GM19351 (cell line): Measurements from ENCODE around the gene C1orf52.
A peak's percentile ranks its signal among the peaks of the same experiment; 100 is the strongest.

Source experiments
- ATAC-seq: cut with Tn5 transposase; IDR thresholded peaks from one replicate; pipeline ENCODE4 v1.9.1; 2021; ENCODE audit warnings: mild to moderate bottlenecking, moderate library complexity; ENCODE audit not compliant: unreplicated experiment

Gene C1orf52

GRCh38 chr1:85259118-85259911, at the start of gene C1orf52:
Gene C1orf52 (minus strand): TSS chr1:85259662. CDS start chr1:85259633, 29 bp downstream.
- peak; percentile 94 for ATAC-seq

DNA sequence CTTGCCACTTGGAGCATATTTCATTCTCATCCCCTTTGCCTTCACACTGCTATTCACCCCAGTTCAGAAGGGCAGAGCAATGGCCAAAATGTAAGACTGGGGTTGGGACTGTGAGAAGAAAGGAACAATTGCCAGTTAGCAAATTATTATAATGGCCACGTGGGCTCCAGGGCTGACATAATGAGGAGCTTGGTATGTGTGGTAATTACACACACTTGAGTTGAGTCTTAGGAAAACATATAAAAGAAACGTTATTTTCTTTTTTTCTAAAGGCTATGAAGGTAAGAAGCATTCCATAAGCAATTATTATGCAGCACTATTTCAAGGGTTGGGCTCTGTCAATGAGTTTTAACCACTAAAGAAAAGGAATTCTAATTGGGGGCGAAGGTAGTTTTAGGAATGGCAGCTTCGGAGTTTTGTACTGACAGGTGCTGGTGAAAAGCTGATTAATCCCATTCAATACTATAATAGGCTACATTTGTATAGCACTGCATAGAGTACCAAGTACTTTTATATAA, 49.4 kb upstream of the C1orf52 start:
- no peak for ATAC-seq

- peak; percentile 94 for ATAC-seq
Measured at GRCh38 chr1:85307987-85308832, 48.7 kb upstream of the C1orf52 start.

GRCh38 chr1:85306236-85306635, 46.8 kb upstream of the C1orf52 start:
- ATAC-seq, result no peak

GRCh38 chr1:85303440-85304162, 44.1 kb upstream of the C1orf52 start:
- no peak for ATAC-seq

GRCh38 chr1:85300140-85300539, 40.7 kb upstream of the C1orf52 start:
- ATAC-seq, result no peak

GRCh38 chr1:85297855-85298629, 38.6 kb upstream of the C1orf52 start:
- peak; percentile 88 for ATAC-seq

DNA sequence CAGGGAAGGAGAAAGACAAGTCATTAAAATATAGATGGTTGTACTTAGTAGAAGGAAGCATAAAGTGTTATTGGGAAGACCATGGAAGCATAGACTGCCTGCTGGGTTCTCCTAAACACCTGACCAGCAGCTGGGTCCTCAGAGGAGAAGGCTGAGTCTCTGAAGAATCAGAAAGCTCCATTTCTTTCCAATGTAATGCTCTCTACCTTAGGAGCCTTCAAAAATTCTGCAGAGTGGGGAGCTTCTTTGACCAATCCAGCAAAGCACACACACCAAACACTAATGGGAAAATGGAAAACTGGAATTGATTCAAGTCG, 38.0 kb upstream of the C1orf52 start:
- ATAC-seq, result no peak

DNA sequence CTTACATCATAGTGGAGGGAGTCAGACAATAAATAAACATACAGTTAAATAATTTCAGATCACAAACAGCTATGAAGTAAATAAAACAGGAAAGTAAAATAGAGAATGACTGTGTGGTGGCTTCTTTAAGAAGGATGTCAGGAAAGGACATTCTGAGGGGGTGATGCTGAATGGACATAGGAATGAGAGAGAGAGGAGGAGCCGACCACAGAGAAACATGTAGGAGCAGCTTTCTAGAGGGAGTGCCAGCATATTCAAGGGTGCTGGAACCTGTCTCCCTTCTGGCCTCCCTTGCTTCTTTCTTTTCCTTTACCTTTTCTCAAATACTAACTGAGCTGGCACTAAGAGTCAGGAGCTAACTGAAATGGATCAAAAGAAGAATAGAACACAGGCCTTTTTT, 37.5 kb upstream of the C1orf52 start:
- no peak for ATAC-seq

DNA sequence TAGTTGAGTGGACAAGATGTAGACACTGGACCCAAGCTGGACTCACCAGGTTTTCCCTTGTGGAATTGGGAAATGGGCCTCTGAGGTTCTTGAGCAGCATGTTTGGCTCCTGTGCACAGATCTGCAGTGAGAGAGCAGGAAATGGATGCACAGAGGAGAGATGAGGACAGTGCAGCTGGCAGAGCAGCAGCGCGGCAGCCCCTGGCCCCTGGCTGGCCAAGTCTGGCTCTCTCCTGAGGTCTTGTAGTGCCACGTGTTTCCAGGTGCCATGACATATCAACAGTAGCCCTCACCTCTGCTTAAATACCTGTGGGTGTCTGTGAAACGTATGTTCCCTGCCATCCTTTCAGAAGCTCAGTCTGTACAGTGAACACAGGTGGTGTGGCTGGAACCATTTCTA, 36.2 kb upstream of the C1orf52 start:
- no peak for ATAC-seq

DNA sequence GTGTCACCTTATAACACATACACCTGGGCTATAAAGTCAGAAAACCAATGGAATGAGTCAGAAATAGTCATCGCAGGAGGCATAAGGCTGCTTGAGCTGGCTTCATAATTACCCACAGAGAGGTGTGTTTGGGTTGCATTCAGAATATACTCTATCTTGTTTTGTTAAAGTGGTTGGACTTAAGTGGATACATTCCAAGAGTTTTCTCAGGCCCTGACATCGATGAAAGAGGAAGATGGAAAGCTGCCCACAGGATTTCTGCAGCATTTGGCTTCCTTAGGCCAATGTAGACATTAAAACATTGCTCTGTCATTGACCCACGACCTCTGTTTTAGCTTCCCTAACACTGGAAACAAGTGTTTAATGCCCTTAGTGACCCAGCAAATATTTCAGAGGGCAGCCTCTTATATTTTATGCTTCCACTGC, 35.6 kb upstream of the C1orf52 start:
- ATAC-seq, result no peak

DNA sequence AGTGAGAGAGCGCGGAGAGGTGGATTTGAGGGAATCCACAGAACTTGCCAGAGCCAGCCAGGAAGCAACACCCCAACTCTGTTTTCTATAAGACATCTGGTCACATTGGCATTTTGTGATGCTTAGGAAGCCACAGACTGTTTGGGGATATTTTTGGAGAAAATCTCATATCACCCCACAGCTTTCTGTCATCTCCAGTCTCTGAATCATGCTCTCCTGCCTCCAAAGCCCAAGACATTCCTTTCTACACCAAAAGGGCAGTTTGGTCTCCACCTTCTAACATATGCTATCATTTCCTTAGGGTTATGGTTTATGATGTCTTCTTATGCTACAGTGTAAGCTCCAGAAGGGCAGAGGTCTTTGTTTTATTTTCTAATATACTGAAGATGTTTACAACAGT, 31.4 kb upstream of the C1orf52 start:
- no peak for ATAC-seq

GRCh38 chr1:85289848-85290335, 30.4 kb upstream of the C1orf52 start:
- ATAC-seq, result peak; percentile 44

GRCh38 chr1:85289207-85289847, 29.9 kb upstream of the C1orf52 start:
- ATAC-seq, result peak; percentile 14

GRCh38 chr1:85284202-85284601, 24.7 kb upstream of the C1orf52 start:
- no peak for ATAC-seq

- no peak for ATAC-seq
Measured at GRCh38 chr1:85283475-85284199, 24.2 kb upstream of the C1orf52 start.

DNA sequence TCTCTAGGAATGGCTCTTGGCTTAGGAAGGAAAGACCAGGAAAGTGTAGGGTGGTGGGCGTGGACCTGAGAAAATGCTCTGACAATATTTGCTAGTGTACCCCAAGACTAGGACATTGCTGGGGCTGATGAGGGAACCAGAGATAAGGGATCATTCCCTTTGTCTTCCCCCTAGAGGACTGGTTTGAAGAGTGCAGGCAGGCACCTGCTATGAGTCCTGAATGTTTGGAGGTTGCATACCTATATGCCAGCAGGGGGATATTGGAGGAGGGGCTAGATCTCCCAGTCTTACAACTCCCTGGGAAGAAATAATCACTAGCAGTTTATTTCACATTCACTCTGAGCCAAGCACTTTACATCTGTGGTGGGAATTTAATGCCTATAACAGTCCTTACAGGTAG, 23.0 kb upstream of the C1orf52 start:
- no peak for ATAC-seq

DNA sequence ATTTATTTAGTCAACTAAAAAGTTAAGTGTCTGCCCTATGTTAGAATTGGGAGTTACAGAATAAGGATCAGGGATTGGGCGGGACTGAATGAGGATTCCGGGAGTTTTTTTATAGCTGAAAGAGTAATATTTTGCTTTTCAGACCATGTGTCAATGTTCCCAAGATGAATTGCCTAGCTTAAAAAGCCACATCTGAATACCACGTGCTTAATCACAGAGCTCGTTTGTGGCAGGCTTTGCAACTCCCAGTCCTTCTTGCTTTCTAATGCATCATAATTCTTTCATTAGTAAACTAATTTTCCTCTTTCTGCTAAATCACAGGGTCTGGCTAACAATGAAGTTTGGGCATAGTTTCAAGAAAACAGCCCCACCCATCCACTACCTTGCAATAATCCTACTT, 21.2 kb upstream of the C1orf52 start:
- ATAC-seq, result no peak

DNA sequence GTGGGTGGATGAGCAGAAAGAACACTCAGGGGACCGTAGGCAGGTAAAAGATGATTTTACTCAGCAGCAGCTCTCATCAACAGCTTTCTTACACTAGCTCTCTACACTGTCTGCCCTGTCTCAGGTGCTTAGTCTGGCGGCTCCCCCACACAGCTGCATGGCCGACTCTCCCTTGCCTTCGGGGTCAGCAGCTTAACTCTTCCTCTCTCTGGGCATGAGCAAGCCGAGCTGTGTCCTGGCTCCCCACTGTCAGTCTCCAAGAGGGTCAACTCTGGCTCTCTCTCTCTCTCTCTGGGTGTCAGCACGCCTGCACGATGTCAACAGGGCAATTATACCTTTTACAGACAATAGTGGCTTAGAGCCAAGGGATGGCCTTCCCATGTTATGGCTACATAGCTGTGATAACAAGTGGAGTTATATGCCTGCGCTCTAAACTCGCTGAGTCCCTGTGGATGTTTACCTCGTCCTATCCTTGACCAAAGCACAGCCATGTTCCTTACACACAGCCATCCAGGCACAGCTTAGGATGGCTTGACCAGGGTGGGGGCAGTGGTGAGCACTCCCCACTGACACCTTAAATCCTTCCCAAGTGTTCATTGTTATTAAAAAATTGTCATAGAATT, 20.1 kb upstream of the C1orf52 start:
- ATAC-seq, result no peak
